ENCODE results near the gene ERGIC1.
A peak's percentile ranks its signal among the peaks of the same experiment; 100 is the strongest.

ERGIC1 gene

DNA sequence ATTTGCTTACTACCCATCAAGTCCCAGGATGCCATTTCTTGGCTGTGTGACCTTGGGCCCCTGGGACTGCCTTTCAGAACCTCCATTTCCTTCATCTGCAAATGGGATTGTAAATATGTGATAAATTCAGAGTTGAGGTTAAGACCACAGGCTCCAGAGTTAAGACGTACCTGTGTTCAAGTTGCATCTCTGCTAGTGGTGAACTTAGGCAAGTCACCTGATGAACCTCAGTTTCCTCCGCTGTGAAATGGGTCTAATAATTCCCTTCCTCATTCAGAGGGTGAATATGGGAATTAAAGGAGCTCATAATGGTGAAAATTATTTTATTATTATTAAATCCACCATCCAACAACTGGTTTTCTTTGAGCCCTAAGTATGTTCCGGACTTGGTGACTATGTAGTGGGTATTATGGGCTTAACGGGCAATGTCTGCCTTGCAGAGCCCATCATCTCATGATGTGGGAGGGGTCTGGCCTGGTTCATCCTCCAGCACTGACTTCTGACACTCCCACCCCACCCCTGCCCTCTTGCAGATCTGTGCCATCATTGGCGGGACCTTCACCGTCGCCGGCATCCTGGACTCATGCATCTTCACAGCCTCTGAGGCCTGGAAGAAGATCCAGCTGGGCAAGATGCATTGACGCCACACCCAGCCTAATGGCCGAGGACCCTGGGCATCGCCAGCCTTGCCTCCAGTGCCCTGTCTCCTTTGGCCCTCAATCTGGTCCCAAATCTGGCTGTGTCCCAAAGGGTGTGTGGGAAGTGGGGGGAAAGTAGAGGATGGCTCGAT is 116.3 kb downstream of the ERGIC1 start:
- no peak overlapping the region for H3K4me3 ChIP-seq (ENCODE audit: low read depth, low read length)
- no peak for DNase-seq (ENCODE audit: low read depth, low spot score)
- TF ChIP-seq, protein P1, sequence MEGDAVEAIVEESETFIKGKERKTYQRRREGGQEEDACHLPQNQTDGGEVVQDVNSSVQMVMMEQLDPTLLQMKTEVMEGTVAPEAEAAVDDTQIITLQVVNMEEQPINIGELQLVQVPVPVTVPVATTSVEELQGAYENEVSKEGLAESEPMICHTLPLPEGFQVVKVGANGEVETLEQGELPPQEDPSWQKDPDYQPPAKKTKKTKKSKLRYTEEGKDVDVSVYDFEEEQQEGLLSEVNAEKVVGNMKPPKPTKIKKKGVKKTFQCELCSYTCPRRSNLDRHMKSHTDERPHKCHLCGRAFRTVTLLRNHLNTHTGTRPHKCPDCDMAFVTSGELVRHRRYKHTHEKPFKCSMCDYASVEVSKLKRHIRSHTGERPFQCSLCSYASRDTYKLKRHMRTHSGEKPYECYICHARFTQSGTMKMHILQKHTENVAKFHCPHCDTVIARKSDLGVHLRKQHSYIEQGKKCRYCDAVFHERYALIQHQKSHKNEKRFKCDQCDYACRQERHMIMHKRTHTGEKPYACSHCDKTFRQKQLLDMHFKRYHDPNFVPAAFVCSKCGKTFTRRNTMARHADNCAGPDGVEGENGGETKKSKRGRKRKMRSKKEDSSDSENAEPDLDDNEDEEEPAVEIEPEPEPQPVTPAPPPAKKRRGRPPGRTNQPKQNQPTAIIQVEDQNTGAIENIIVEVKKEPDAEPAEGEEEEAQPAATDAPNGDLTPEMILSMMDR (IDR thresholded peaks at IDR 0.05; ENCODE audit: low read depth, low read length), result no peak
- in situ Hi-C loops (cut with HindIII; ENCODE audit: low sequenced_read_pairs), result no loop called here

DNA sequence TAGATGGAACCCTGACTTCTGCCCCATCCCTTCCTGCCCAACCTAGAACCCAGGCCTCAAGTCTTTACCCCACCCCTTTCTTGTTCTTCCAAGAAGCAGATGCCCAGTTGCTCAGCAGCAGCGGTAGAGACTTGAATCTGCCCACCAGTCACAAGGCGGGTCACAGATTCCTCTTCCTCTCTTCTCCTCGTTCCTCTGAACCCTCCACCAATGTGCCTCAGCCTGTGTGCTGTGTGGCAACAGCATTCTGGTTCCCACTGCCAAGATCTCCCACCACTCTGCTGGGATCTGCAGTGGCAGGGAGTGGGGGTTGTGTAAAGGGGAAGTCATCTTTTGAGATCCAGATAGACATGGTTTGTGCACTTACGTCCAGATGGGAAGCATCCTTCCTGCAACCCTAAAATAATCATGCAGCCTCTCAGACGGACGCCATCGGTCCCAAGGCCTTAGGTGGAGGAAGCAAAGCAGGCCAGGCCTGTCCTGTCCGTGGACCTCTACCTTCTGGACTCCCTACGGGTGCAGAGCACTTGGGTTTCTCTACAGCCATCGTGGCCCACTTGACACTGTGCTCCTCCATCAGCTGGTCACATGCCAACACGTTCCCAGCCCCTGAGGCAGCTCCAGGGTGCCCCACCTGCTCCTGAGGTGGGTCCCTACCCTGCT is 117.5 kb downstream of the ERGIC1 start:
- in situ Hi-C loops (cut with HindIII; ENCODE audit: low sequenced_read_pairs), result no loop called here
- no peak overlapping the region for H3K4me3 ChIP-seq (ENCODE audit: low read depth, low read length)
- DNase-seq (ENCODE audit: low read depth, low spot score), result no peak
- TF ChIP-seq, protein P1 (IDR thresholded peaks at IDR 0.05; ENCODE audit: low read depth, low read length), result no peak

DNA sequence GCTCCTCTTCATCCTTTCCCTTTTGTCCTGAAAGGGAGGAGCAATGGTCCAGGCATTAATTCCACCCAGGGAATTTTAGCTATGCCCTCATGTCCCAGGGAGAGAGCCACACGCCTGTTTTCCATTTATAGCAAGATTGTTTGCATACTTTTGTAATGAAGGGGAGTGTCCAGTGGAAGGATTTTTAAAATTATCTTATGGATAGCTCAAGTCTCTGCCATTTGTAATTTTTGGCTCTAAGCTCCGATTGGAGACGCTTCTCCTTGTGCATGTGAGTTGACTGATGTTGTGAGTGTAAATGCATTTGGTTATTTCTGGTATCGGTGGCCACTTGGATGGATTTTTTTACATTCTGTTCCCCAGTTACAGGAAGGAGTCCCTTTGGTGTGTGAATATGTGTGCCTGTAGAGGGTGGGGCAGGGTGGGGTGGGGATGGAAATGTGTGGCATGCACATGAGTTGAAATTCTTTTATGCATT is 118.0 kb downstream of the ERGIC1 start:
- DNase-seq (ENCODE audit: low read depth, low spot score), result no peak
- H3K4me3 ChIP-seq (ENCODE audit: low read depth, low read length), result no peak overlapping the region
- in situ Hi-C loops (cut with HindIII; ENCODE audit: low sequenced_read_pairs), result no loop called here
- TF ChIP-seq, protein P1 (IDR thresholded peaks at IDR 0.05; ENCODE audit: low read depth, low read length), result no peak

DNA sequence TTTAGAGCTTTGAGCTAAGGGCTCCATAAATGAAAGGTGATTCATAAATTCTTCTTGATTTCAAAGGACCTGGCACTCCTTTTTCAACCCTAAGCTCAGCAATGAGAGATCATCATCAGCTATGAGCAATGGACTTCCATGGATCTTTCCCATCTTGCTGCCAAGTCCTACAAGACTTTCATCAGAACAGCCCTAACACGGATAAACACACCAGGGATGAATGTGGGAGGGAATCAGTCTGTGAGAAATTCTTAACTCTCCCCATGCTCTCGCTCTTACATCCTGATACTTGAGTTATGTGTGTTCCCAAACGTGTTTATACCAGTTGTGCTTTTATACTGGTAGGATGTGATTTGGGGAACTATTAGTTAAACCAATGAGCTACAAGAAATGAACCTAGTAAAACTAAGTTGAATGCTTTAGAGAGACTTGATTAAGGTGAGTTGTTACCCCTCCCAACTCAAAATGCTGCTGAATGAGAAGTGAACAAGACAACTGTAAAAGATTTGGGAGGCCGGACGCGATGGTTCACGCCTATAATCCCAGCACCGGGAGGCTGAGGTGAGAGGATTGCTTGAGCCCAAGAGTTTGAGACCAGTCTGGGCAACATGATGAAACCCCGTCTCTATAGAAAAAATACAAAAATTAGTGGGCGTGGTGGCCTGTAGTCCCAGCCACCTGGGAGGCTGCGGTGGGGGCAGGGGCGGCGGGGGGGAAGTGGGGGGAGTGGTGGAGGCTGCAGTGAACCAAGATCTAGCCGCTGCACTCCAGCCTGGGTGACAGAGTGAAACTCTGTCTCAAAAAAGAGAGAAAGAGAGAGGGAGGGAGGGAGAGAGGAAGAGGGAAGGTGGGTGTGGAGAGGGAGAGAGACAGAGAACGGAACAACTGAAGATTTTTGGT is 120.0 kb downstream of the ERGIC1 start:
- H3K4me3 ChIP-seq (ENCODE audit: low read depth, low read length), result no peak overlapping the region
- in situ Hi-C loops (cut with HindIII; ENCODE audit: low sequenced_read_pairs), result no loop called here
- TF ChIP-seq, protein P1 (IDR thresholded peaks at IDR 0.05; ENCODE audit: low read depth, low read length), result no peak
- peak; percentile 79 for DNase-seq (ENCODE audit: low read depth, low spot score)

DNA sequence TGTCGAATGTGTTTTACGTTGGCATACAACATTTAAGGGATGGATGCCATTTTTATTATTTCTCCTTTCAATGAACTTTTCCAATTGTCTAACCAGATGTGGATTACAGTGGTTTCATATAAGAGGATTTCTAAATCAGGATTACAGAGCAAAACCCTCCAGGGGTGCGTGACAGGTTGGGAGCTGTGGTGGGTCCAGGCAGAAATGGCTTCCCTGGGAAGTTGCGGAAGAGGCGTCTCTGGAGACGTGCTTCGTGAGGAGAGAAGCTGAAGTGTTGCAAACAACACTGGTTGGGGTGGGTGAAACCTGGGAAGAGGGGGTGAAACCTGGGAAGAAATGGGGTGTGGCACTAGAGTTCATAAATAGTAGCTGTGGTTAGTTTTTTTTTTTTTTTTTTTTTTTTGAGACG is 120.7 kb downstream of the ERGIC1 start:
- TF ChIP-seq, protein P1 (IDR thresholded peaks at IDR 0.05; ENCODE audit: low read depth, low read length), result no peak
- no peak overlapping the region for H3K4me3 ChIP-seq (ENCODE audit: low read depth, low read length)
- in situ Hi-C loops (cut with HindIII; ENCODE audit: low sequenced_read_pairs), result no loop called here
- DNase-seq (ENCODE audit: low read depth, low spot score), result no peak

DNA sequence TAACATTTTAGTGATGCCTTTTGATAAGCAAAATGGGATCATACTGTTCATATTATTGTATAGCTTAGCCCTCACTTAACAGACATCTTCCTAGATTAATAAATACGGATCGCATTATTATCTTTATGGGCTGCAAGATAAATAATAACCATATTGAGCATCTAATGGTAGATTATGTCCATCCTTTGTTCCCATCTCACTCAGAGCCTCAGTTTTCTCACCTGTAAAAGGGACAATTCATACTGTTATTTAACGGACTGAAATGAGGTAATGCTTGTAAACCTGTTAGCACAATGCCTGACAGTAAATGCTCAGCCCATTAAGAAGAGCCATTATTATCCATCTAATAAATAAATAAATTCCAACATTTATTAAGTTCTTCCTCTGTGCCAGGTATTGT is 122.2 kb downstream of the ERGIC1 start:
- H3K4me3 ChIP-seq (ENCODE audit: low read depth, low read length), result no peak overlapping the region
- DNase-seq (ENCODE audit: low read depth, low spot score), result no peak
- TF ChIP-seq, protein P1 (IDR thresholded peaks at IDR 0.05; ENCODE audit: low read depth, low read length), result no peak
- in situ Hi-C loops (cut with HindIII; ENCODE audit: low sequenced_read_pairs), result no loop called here
